H1 (cell line): ENCODE data around the gene CALCOCO2. TPM values are rescaled to one million over a fixed set of nuclear protein-coding genes. Genes with fewer than 3 reads are reported as not detected.

Experiments
- ASH2L ChIP-seq: fragments of 200-600, 300-600 bp; sonication (generic); IDR thresholded peaks from one replicate; pipeline ENCODE4 v1.7.1; 2017; ENCODE audit warnings: low read length
- CBX8 ChIP-seq: fragments of 300-800, 300-1000 bp; sonication (generic); IDR thresholded peaks from 2 replicates; pipeline ENCODE4 v1.7.1; 2016; ENCODE audit warnings: low read depth, low read length, borderline replicate concordance
- GABPA ChIP-seq: IDR thresholded peaks from 2 replicates; pipeline ENCODE4 v1.6.1; 2011; ENCODE audit warnings: mild to moderate bottlenecking, low read length, moderate library complexity, borderline replicate concordance; ENCODE audit not compliant: insufficient read depth
- JUN ChIP-seq: IDR thresholded peaks from 2 replicates; pipeline ENCODE4 v1.6.1; 2011; ENCODE audit warnings: low read depth, mild to moderate bottlenecking, improper control_type of control experiment, low read length
- JUND ChIP-seq: IDR thresholded peaks from 2 replicates; pipeline ENCODE4 v1.6.1; 2011; ENCODE audit warnings: mild to moderate bottlenecking, improper control_type of control experiment, low read length
- RAD21 ChIP-seq, 2 experiments: IDR thresholded peaks in 1 of 2; conservative IDR thresholded peaks in 1 of 2; 2 replicates each; pipeline ENCODE4 v1.6.1; 2011; ENCODE audit warnings: low read depth in 2 of 2, low read length in 2 of 2, improper control_type of control experiment in 1 of 2, inconsistent platforms in 1 of 2, mild to moderate bottlenecking in 1 of 2, moderate library complexity in 1 of 2
- RBBP5 ChIP-seq: IDR thresholded peaks from 2 replicates; pipeline ENCODE4 v1.7.1; 2012; ENCODE audit warnings: low read depth, mild to moderate bottlenecking, inconsistent platforms, low read length, moderate library complexity, borderline replicate concordance
- polyA plus RNA-seq, 7 experiments: library from polyadenylated mRNA; depleted of rRNA in 3 of 7; stranded (reverse) in 5 of 7; unstranded in 2 of 7; fragments of >200 nt in 5 of 7; fragments of 200-250 nt in 2 of 7; gene quantifications; 1 replicate in 5 of 7; 2 replicates in 1 of 7; 4 replicates in 1 of 7; pipeline versions ENCODE4 v1.2.1 to v1.2.3, GENCODE V29; 2011 to 2013; ENCODE audit warnings: missing spikeins in 2 of 7, mixed read lengths in 2 of 7
- total RNA-seq: library from RNA; stranded (reverse); fragmentation: NEBNext Ultra II Directional; extraction: Animal tissue kit (Norgen Biotek cat#: 25700); gene quantifications from 2 replicates; pipeline ENCODE4 v1.2.1, GENCODE V29; 2021
- TF ChIP-seq, protein P1 (sequence below): IDR thresholded peaks from 2 replicates; pipeline ENCODE4 v1.6.1; 2012; ENCODE audit warnings: inconsistent platforms

Gene CALCOCO2
- total and polyA plus RNA-seq, 2 of the 8 experiments (the other 6 are each of a cell fraction or from before 2014, with no cell fraction given): 12.1 to 31.8 TPM

DNA sequence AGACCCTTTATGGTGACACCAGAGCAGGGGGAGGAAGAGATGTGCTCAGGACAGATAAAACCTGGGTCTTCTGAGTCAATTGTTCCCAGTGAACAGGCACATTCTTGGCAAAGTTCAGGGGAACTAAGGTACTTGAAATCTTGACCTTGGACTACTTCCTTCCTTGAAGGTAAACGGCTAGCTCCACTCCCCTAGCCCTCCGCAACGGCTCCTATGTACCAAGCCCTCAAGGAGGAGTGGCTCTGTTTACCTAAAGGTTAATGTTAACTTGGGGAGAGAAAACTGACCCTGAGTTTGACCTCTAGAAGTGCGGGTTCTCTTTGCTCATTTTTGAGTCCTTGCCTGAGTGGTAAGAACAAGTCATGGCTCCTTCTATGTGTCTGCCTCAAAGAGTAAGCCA is 21.7 kb upstream of the CALCOCO2 start (continued):
- TF ChIP-seq ASH2L: no peak
- TF ChIP-seq CBX8: no peak
- no peak for TF ChIP-seq RAD21 (IDR thresholded peaks at IDR 0.05 in 1 of 2, conservative IDR thresholded peaks at IDR 0.05 in 1 of 2; ENCODE audit: low read depth in 2 of 2, low read length in 2 of 2)
- TF ChIP-seq, protein P1, sequence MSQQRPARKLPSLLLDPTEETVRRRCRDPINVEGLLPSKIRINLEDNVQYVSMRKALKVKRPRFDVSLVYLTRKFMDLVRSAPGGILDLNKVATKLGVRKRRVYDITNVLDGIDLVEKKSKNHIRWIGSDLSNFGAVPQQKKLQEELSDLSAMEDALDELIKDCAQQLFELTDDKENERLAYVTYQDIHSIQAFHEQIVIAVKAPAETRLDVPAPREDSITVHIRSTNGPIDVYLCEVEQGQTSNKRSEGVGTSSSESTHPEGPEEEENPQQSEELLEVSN: no peak
- TF ChIP-seq RBBP5: no peak
- TF ChIP-seq GABPA: no peak
- no peak for TF ChIP-seq JUN
- no peak for TF ChIP-seq JUND
